Heart left ventricle (tissue), 13 donors: ENCODE results near the gene CIRBP.

Experiments used
- CTCF ChIP-seq, 12 donors: fragments of 200-600 bp; sonication (generic) in 4 of 12; IDR thresholded peaks; one replicate each; pipeline versions ENCODE4 v1.5.0 to v1.8.0; 2018 to 2022; ENCODE audit warnings: antibody characterized with exemption in 12 of 12, mild to moderate bottlenecking in 5 of 12
- POLR2A ChIP-seq, 2 donors: fragments of 450-650 bp; IDR thresholded peaks; one replicate each; pipeline ENCODE4 v1.6.1; 2017; ENCODE audit warnings: antibody characterized with exemption in 2 of 2, mild to moderate bottlenecking in 2 of 2, moderate library complexity in 2 of 2
- donor health status: ischemic (EF 13 %, LVEDD 7.1; RV severe dilation, severe dysfunction).
- donor health status: DM: no; HTN: yes; CAD: no.
- donor health status: DM: no; HTN: no; CAD: no.
- donor health status: ischemic (EF 25% LVEDD 6.9; RV normal size, moderate dysfunction).
- donor health status: ischemic (EF 25% LVEDD 5.7; RV mildly dilated, moderate dysfunction).
- donor health status: ischemic (EF 35%, LVEDD 5.7; RV mildly dilated, moderate dysfunction).
- donor health status: nonischemic (EF 11% LVEDD 7.7; RV severe dilation, severe dysfunction).
- donor health status: DM: yes; HTN: yes; CAD: no.
- donor health status: PGD.
- donor health status: ischemic (EF 29% LVEDD 5.4; RV normal size, mild dysfunction).
- donor health status: nonischemic (EF 23%, LVEDD 6.1; RV moderate dilation, normal function).

- TF ChIP-seq CTCF (IDR thresholded peaks at IDR 0.05) (no peak), POLR2A (IDR thresholded peaks at IDR 0.05) (no peak)
These were observed 22.8 kb downstream of the CIRBP start for GRCh38 chr19:1291761-1292418.
